HEK293 (cell line): ENCODE measurements around the gene TAAR5.

ENCODE experiments used
- CTCF ChIA-PET: fragments of 350-600 bp; formaldehyde crosslinking; extraction: SDS; loops from one replicate; lab custom pipeline; 2021; ENCODE audit warnings: antibody characterized with exemption; lab: Yijun Ruan, JAX
- POLR2A ChIA-PET: fragments of 300-600 bp; formaldehyde crosslinking; extraction: SDS; loops from one replicate; lab custom pipeline; 2020; ENCODE audit warnings: antibody characterized with exemption, inconsistent platforms; lab: Yijun Ruan, JAX
- H3K27ac ChIP-seq: fragments of 200-500 bp; sonication (Bioruptor generic); 2 replicates; pipeline ENCODE4 v1.5.1; 2014; ENCODE audit warnings: low read depth, low read length, control low read depth, inconsistent platforms; ENCODE audit errors: extremely low read depth
- H3K36me3 ChIP-seq, 2 experiments: fragments of 200-500 bp in 1 of 2; sonication (Bioruptor generic) in 1 of 2; 1 replicate in 1 of 2; 2 replicates in 1 of 2; pipeline ENCODE4 v1.5.1; 2014 to 2017; ENCODE audit warnings: inconsistent platforms in 2 of 2, low read length in 2 of 2; ENCODE audit not compliant: control insufficient read depth in 2 of 2, insufficient read depth in 1 of 2
- H3K4me1 ChIP-seq: fragments of 200-500 bp; sonication (Bioruptor generic); 2 replicates; pipeline ENCODE4 v1.5.1; 2014; ENCODE audit warnings: mild to moderate bottlenecking, low read length, inconsistent platforms; ENCODE audit not compliant: control insufficient read depth, insufficient read depth
- H3K4me3 ChIP-seq: 2 replicates; pipeline ENCODE4 v1.5.1; 2011; ENCODE audit warnings: low read depth, mild to moderate bottlenecking, control low read depth, low read length, moderate library complexity
- H3K9me3 ChIP-seq: fragments of 200-500 bp; sonication (Bioruptor generic); 2 replicates; pipeline ENCODE4 v1.5.1; 2014; ENCODE audit warnings: low read depth, low read length, inconsistent platforms; ENCODE audit not compliant: control insufficient read depth, insufficient read depth
- BCL11A ChIP-seq: fragments of 450-650 bp; formaldehyde crosslinking; IDR thresholded peaks from 2 replicates; pipeline ENCODE4 v1.5.1; 2016; ENCODE audit warnings: low read depth, missing biosample characterization, missing genetic modification characterization
- GLIS2 ChIP-seq: fragments of 450-650 bp; formaldehyde crosslinking; IDR thresholded peaks from 2 replicates; pipeline ENCODE4 v1.5.1; 2016; ENCODE audit warnings: missing biosample characterization, missing genetic modification characterization
- OVOL3 ChIP-seq: fragments of 450-650 bp; formaldehyde crosslinking; IDR thresholded peaks from 2 replicates; pipeline ENCODE4 v1.5.1; 2016; ENCODE audit warnings: missing biosample characterization, missing genetic modification characterization
- SP3 ChIP-seq: fragments of 450-650 bp; formaldehyde crosslinking; IDR thresholded peaks from 2 replicates; pipeline ENCODE4 v1.5.1; 2016; ENCODE audit warnings: missing biosample characterization, missing genetic modification characterization
- ZFP3 ChIP-seq: fragments of 450-650 bp; formaldehyde crosslinking; IDR thresholded peaks from 2 replicates; pipeline ENCODE4 v1.5.1; 2016; ENCODE audit warnings: low read depth, missing biosample characterization, missing genetic modification characterization
- ZFP37 ChIP-seq: fragments of 450-650 bp; formaldehyde crosslinking; IDR thresholded peaks from 2 replicates; pipeline ENCODE4 v1.5.1; 2016; ENCODE audit warnings: missing biosample characterization, missing genetic modification characterization
- ZNF132 ChIP-seq: fragments of 450-650 bp; formaldehyde crosslinking; IDR thresholded peaks from 2 replicates; pipeline ENCODE4 v1.5.1; 2017; ENCODE audit warnings: missing biosample characterization, missing genetic modification characterization, borderline replicate concordance
- ZNF138 ChIP-seq: fragments of 450-650 bp; formaldehyde crosslinking; IDR thresholded peaks from 2 replicates; pipeline ENCODE4 v1.5.1; 2016; ENCODE audit warnings: missing biosample characterization, missing genetic modification characterization, borderline replicate concordance
- ZNF140 ChIP-seq: fragments of 450-650 bp; formaldehyde crosslinking; IDR thresholded peaks from 2 replicates; pipeline ENCODE4 v1.5.1; 2016; ENCODE audit warnings: missing biosample characterization, missing genetic modification characterization
- ZNF19 ChIP-seq: fragments of 450-650 bp; formaldehyde crosslinking; IDR thresholded peaks from 2 replicates; pipeline ENCODE4; 2016; ENCODE audit warnings: missing biosample characterization, missing genetic modification characterization, low read depth
- ZNF521 ChIP-seq: fragments of 450-650 bp; formaldehyde crosslinking; IDR thresholded peaks from 2 replicates; pipeline ENCODE4 v1.5.1; 2017; ENCODE audit warnings: missing biosample characterization, mild to moderate bottlenecking, missing genetic modification characterization
- ZNF555 ChIP-seq: fragments of 450-650 bp; formaldehyde crosslinking; conservative IDR thresholded peaks from 2 replicates; pipeline ENCODE4 v1.5.1; 2017; ENCODE audit warnings: missing biosample characterization, mild to moderate bottlenecking, missing genetic modification characterization, inconsistent platforms
- ZNF600 ChIP-seq: fragments of 450-650 bp; formaldehyde crosslinking; IDR thresholded peaks from 2 replicates; pipeline ENCODE4 v1.5.1; 2016; ENCODE audit warnings: missing biosample characterization, missing genetic modification characterization
- ZNF654 ChIP-seq: fragments of 450-650 bp; formaldehyde crosslinking; IDR thresholded peaks from 2 replicates; pipeline ENCODE4 v1.5.1; 2016; ENCODE audit warnings: low read depth, missing biosample characterization, missing genetic modification characterization
- ZNF76 ChIP-seq: fragments of 450-650 bp; formaldehyde crosslinking; IDR thresholded peaks from 2 replicates; pipeline ENCODE4; 2016; ENCODE audit warnings: low read depth, missing biosample characterization, missing genetic modification characterization, borderline replicate concordance
- TF ChIP-seq, protein P1 (sequence below): fragments of 450-650 bp; formaldehyde crosslinking; IDR thresholded peaks from 2 replicates; pipeline ENCODE4 v1.5.1; 2016; ENCODE audit warnings: missing biosample characterization, missing genetic modification characterization
- TF ChIP-seq, protein P2 (sequence below): fragments of 450-650 bp; formaldehyde crosslinking; conservative IDR thresholded peaks from 2 replicates; pipeline ENCODE4 v1.5.1; 2016; ENCODE audit warnings: low read depth, missing biosample characterization, missing genetic modification characterization
- TF ChIP-seq, protein P3 (sequence below): fragments of 450-650 bp; formaldehyde crosslinking; IDR thresholded peaks from 2 replicates; pipeline ENCODE4 v1.5.1; 2016; ENCODE audit warnings: missing biosample characterization, missing genetic modification characterization, borderline replicate concordance
- TF ChIP-seq, protein P4 (sequence below): fragments of 450-650 bp; formaldehyde crosslinking; IDR thresholded peaks from 2 replicates; pipeline ENCODE4 v1.5.1; 2016; ENCODE audit warnings: missing biosample characterization, missing genetic modification characterization

The TAAR5 gene

DNA sequence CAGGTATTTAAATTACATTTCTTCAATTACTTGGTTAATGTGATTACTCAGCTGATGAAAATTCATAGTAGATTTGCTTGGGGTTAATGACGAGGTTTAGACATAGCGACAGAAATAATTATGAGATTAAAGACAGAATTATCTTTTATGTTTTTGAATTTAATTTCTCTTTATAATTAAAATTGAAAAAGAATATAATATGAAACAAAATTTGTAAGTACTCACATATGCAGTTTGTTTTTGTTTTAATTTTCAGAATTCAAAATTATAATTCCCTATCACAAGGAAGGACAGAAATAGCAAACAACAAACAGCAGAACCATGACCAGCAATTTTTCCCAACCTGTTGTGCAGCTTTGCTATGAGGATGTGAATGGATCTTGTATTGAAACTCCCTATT is 37.2 kb downstream of the TAAR5 start, which contains the start of gene TAAR8:
Gene TAAR8, plus strand, starts transcription at position 301 of the 400 bp plus-strand sequence. Its CDS starts 21 bp downstream, at position 322.
- ChIA-PET POLR2A (no interaction called here), CTCF (interaction anchor here (0.8 to 1.4 kb wide), 3 partner anchors 17 to 272 kb away, joined by 3 to 6 read pairs (median 5); no protein-coding TSS in a partner anchor)

More for the DNA sequence above, 37.2 kb downstream of the TAAR5 start, which contains the start of gene TAAR8:
- no peak within 1 kb of the TSS for H3K4me3 ChIP-seq
- H3K27ac ChIP-seq, result no peak within 1 kb of the TSS
- TF ChIP-seq ZNF654 (tag by site-specific recombination) (no peak), ZFP37 (tag by site-specific recombination) (no peak), GLIS2 (no peak), ZNF555 (no peak), SP3 (tag by site-specific recombination) (no peak), ZNF138 (tag by site-specific recombination) (no peak), ZNF600 (tag by site-specific recombination) (no peak), OVOL3 (tag by site-specific recombination) (no peak), ZFP3 (tag by site-specific recombination) (no peak), ZNF132 (tag by site-specific recombination) (no peak), BCL11A (no peak), ZNF76 (tag by site-specific recombination) (no peak), ZNF521 (tag by site-specific recombination) (no peak), ZNF19 (no peak), ZNF140 (tag by site-specific recombination) (no peak)
- TF ChIP-seq, protein P1, sequence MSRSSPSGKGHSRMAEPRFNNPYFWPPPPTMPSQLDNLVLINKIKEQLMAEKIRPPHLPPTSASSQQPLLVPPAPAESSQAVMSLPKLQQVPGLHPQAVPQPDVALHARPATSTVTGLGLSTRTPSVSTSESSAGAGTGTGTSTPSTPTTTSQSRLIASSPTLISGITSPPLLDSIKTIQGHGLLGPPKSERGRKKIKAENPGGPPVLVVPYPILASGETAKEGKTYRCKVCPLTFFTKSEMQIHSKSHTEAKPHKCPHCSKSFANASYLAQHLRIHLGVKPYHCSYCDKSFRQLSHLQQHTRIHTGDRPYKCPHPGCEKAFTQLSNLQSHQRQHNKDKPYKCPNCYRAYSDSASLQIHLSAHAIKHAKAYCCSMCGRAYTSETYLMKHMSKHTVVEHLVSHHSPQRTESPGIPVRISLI, result no peak
- TF ChIP-seq, protein P2, sequence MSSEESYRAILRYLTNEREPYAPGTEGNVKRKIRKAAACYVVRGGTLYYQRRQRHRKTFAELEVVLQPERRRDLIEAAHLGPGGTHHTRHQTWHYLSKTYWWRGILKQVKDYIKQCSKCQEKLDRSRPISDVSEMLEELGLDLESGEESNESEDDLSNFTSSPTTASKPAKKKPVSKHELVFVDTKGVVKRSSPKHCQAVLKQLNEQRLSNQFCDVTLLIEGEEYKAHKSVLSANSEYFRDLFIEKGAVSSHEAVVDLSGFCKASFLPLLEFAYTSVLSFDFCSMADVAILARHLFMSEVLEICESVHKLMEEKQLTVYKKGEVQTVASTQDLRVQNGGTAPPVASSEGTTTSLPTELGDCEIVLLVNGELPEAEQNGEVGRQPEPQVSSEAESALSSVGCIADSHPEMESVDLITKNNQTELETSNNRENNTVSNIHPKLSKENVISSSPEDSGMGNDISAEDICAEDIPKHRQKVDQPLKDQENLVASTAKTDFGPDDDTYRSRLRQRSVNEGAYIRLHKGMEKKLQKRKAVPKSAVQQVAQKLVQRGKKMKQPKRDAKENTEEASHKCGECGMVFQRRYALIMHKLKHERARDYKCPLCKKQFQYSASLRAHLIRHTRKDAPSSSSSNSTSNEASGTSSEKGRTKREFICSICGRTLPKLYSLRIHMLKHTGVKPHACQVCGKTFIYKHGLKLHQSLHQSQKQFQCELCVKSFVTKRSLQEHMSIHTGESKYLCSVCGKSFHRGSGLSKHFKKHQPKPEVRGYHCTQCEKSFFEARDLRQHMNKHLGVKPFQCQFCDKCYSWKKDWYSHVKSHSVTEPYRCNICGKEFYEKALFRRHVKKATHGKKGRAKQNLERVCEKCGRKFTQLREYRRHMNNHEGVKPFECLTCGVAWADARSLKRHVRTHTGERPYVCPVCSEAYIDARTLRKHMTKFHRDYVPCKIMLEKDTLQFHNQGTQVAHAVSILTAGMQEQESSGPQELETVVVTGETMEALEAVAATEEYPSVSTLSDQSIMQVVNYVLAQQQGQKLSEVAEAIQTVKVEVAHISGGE (tag by site-specific recombination), result no peak
- TF ChIP-seq, protein P3, sequence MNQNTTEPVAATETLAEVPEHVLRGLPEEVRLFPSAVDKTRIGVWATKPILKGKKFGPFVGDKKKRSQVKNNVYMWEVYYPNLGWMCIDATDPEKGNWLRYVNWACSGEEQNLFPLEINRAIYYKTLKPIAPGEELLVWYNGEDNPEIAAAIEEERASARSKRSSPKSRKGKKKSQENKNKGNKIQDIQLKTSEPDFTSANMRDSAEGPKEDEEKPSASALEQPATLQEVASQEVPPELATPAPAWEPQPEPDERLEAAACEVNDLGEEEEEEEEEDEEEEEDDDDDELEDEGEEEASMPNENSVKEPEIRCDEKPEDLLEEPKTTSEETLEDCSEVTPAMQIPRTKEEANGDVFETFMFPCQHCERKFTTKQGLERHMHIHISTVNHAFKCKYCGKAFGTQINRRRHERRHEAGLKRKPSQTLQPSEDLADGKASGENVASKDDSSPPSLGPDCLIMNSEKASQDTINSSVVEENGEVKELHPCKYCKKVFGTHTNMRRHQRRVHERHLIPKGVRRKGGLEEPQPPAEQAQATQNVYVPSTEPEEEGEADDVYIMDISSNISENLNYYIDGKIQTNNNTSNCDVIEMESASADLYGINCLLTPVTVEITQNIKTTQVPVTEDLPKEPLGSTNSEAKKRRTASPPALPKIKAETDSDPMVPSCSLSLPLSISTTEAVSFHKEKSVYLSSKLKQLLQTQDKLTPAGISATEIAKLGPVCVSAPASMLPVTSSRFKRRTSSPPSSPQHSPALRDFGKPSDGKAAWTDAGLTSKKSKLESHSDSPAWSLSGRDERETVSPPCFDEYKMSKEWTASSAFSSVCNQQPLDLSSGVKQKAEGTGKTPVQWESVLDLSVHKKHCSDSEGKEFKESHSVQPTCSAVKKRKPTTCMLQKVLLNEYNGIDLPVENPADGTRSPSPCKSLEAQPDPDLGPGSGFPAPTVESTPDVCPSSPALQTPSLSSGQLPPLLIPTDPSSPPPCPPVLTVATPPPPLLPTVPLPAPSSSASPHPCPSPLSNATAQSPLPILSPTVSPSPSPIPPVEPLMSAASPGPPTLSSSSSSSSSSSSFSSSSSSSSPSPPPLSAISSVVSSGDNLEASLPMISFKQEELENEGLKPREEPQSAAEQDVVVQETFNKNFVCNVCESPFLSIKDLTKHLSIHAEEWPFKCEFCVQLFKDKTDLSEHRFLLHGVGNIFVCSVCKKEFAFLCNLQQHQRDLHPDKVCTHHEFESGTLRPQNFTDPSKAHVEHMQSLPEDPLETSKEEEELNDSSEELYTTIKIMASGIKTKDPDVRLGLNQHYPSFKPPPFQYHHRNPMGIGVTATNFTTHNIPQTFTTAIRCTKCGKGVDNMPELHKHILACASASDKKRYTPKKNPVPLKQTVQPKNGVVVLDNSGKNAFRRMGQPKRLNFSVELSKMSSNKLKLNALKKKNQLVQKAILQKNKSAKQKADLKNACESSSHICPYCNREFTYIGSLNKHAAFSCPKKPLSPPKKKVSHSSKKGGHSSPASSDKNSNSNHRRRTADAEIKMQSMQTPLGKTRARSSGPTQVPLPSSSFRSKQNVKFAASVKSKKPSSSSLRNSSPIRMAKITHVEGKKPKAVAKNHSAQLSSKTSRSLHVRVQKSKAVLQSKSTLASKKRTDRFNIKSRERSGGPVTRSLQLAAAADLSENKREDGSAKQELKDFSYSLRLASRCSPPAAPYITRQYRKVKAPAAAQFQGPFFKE (tag by site-specific recombination), result no peak
- TF ChIP-seq, protein P4, sequence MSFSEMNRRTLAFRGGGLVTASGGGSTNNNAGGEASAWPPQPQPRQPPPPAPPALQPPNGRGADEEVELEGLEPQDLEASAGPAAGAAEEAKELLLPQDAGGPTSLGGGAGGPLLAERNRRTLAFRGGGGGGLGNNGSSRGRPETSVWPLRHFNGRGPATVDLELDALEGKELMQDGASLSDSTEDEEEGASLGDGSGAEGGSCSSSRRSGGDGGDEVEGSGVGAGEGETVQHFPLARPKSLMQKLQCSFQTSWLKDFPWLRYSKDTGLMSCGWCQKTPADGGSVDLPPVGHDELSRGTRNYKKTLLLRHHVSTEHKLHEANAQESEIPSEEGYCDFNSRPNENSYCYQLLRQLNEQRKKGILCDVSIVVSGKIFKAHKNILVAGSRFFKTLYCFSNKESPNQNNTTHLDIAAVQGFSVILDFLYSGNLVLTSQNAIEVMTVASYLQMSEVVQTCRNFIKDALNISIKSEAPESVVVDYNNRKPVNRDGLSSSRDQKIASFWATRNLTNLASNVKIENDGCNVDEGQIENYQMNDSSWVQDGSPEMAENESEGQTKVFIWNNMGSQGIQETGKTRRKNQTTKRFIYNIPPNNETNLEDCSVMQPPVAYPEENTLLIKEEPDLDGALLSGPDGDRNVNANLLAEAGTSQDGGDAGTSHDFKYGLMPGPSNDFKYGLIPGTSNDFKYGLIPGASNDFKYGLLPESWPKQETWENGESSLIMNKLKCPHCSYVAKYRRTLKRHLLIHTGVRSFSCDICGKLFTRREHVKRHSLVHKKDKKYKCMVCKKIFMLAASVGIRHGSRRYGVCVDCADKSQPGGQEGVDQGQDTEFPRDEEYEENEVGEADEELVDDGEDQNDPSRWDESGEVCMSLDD (tag by site-specific recombination), result no peak
- H3K4me1 ChIP-seq, result no peaks in the 10 kb centered on the region
- no peaks in the 10 kb centered on the region for H3K36me3 ChIP-seq
- H3K9me3 ChIP-seq, result no peaks in the 10 kb centered on the region
